WTC11 (cell line): ENCODE data around the gene SURF1. TPM values are rescaled to one million over a fixed set of nuclear protein-coding genes. Genes with fewer than 3 reads are reported as not detected.

Experiments used
- ATAC-seq: fragments of 200-7000 bp; cut with Tn5 transposase; 2 replicates; pipeline ENCODE4 v1.10.0; 2021; ENCODE audit warnings: mild to moderate bottlenecking, moderate library complexity
- CTCF ChIA-PET: fragments of 300-600 bp; sonication (Branson Sonifier 250); formaldehyde crosslinking; loops from one replicate; lab custom pipeline; 2021; ENCODE audit warnings: antibody characterized with exemption; lab: Charles Lee
- POLR2A ChIA-PET: fragments of 350-600 bp; sonication (Branson Sonifier 250); formaldehyde crosslinking; loops from one replicate; lab custom pipeline; 2021; ENCODE audit warnings: antibody characterized with exemption; lab: Charles Lee
- DNase-seq: peaks from one replicate; pipeline ENCODE4 v3.0.0; 2021; ENCODE audit warnings: low spot score
- H3K27ac Mint-ChIP-seq: 2 replicates; pipeline ENCODE4 v1.8.0; 2021; ENCODE audit warnings: mixed read lengths
- H3K27me3 Mint-ChIP-seq: 2 replicates; pipeline ENCODE4 v1.8.0; 2021; ENCODE audit warnings: low read depth, mild to moderate bottlenecking, moderate library complexity, mixed read lengths
- H3K36me3 Mint-ChIP-seq: 2 replicates; pipeline ENCODE4 v1.8.0; 2021; ENCODE audit warnings: mixed read lengths
- H3K4me1 Mint-ChIP-seq: 2 replicates; pipeline ENCODE4 v1.8.0; 2022; ENCODE audit warnings: mixed read lengths
- H3K4me3 Mint-ChIP-seq: 2 replicates; pipeline ENCODE4 v1.8.0; 2021; ENCODE audit warnings: mild to moderate bottlenecking, moderate library complexity, mixed read lengths
- H3K9me3 Mint-ChIP-seq: 2 replicates; pipeline ENCODE4 v1.8.0; 2021; ENCODE audit warnings: mixed read lengths
- ATF1 ChIP-seq: sonication (generic); formaldehyde crosslinking; IDR thresholded peaks from 2 replicates; pipeline ENCODE4 v1.8.1; 2023; ENCODE audit warnings: mild to moderate bottlenecking, moderate library complexity, missing genetic modification reagents
- CBFB ChIP-seq: sonication (generic); formaldehyde crosslinking; IDR thresholded peaks from 2 replicates; pipeline ENCODE4 v1.8.1; 2022; ENCODE audit warnings: mild to moderate bottlenecking, low read depth, missing genetic modification reagents
- EMX1 ChIP-seq: fragments of 250-450 bp; sonication (Bioruptor Pico); IDR thresholded peaks from 2 replicates; pipeline ENCODE4 v1.8.0; 2021; ENCODE audit warnings: mild to moderate bottlenecking
- ESRRA ChIP-seq: sonication (generic); formaldehyde crosslinking; IDR thresholded peaks from 2 replicates; pipeline ENCODE4 v1.8.1; 2022; ENCODE audit warnings: mild to moderate bottlenecking, missing genetic modification reagents, borderline replicate concordance
- GABPB1 ChIP-seq: sonication (generic); formaldehyde crosslinking; IDR thresholded peaks from 2 replicates; pipeline ENCODE4 v1.8.1; 2023; ENCODE audit warnings: mild to moderate bottlenecking, missing genetic modification reagents
- NFATC4 ChIP-seq: fragments of 250-450 bp; sonication (Bioruptor Pico); IDR thresholded peaks from 2 replicates; pipeline ENCODE4 v1.9.0; 2021; ENCODE audit warnings: mild to moderate bottlenecking
- NFE2L1 ChIP-seq: sonication (generic); formaldehyde crosslinking; IDR thresholded peaks from 2 replicates; pipeline ENCODE4 v1.8.1; 2023; ENCODE audit warnings: missing genetic modification reagents
- PRRX2 ChIP-seq: fragments of 250-450 bp; sonication (Bioruptor Pico); IDR thresholded peaks from 2 replicates; pipeline ENCODE4 v1.8.0; 2021; ENCODE audit warnings: mild to moderate bottlenecking
- TEAD4 ChIP-seq: sonication (generic); formaldehyde crosslinking; IDR thresholded peaks from 2 replicates; pipeline ENCODE4 v1.8.0; 2022; ENCODE audit warnings: mild to moderate bottlenecking, missing genetic modification reagents
- TP53 ChIP-seq: sonication (generic); formaldehyde crosslinking; IDR thresholded peaks from 2 replicates; pipeline ENCODE4 v1.8.1; 2023; ENCODE audit warnings: mild to moderate bottlenecking, missing genetic modification reagents
- ZNF263 ChIP-seq: sonication (generic); formaldehyde crosslinking; IDR thresholded peaks from 2 replicates; pipeline ENCODE4 v1.8.1; 2022; ENCODE audit warnings: low read depth, mild to moderate bottlenecking, moderate library complexity, missing genetic modification reagents
- ZNF317 ChIP-seq: sonication (generic); formaldehyde crosslinking; IDR thresholded peaks from 2 replicates; pipeline ENCODE4 v1.8.1; 2023; ENCODE audit warnings: low read depth, mild to moderate bottlenecking, moderate library complexity, missing genetic modification reagents, borderline replicate concordance
- ZNF396 ChIP-seq: fragments of 250-450 bp; sonication (Bioruptor Pico); IDR thresholded peaks from 2 replicates; pipeline ENCODE4 v1.8.0; 2021; ENCODE audit warnings: mild to moderate bottlenecking, moderate library complexity, borderline replicate concordance
- total RNA-seq: library from RNA; stranded (reverse); gene quantifications from 3 replicates; pipeline ENCODE4 v1.2.3, GENCODE V29; 2021
- TF ChIP-seq, protein P1 (sequence below): sonication (generic); formaldehyde crosslinking; IDR thresholded peaks from 2 replicates; pipeline ENCODE4 v1.8.1; 2023; ENCODE audit warnings: mild to moderate bottlenecking, missing genetic modification reagents, moderate library complexity
- TF ChIP-seq, protein P2 (sequence below): fragments of 250-450 bp; sonication (Bioruptor Pico); IDR thresholded peaks from 2 replicates; pipeline ENCODE4 v1.9.0; 2021; ENCODE audit warnings: moderate library complexity, mild to moderate bottlenecking, inconsistent platforms, borderline replicate concordance
- TF ChIP-seq, protein P3 (sequence below): sonication (generic); formaldehyde crosslinking; IDR thresholded peaks from 2 replicates; pipeline ENCODE4 v1.8.0; 2022; ENCODE audit warnings: mild to moderate bottlenecking, missing genetic modification reagents
- TF ChIP-seq, protein P4 (sequence below): sonication (generic); formaldehyde crosslinking; IDR thresholded peaks from 2 replicates; pipeline ENCODE4 v1.8.1; 2022; ENCODE audit warnings: missing genetic modification reagents, borderline replicate concordance
- TF ChIP-seq, protein P5 (sequence below): sonication (generic); formaldehyde crosslinking; IDR thresholded peaks from 2 replicates; pipeline ENCODE4 v1.8.1; 2022; ENCODE audit warnings: low read depth, missing genetic modification reagents, borderline replicate concordance
- TF ChIP-seq, protein P6 (sequence below): sonication (generic); formaldehyde crosslinking; IDR thresholded peaks from 2 replicates; pipeline ENCODE4 v1.8.1; 2023; ENCODE audit warnings: mild to moderate bottlenecking, missing genetic modification reagents, borderline replicate concordance
- TF ChIP-seq, protein P7 (sequence below): sonication (generic); formaldehyde crosslinking; IDR thresholded peaks from 2 replicates; pipeline ENCODE4 v1.8.1; 2022; ENCODE audit warnings: mild to moderate bottlenecking, moderate library complexity, missing genetic modification reagents

SURF1 gene
- total RNA-seq, 1 experiment from 2014 or later, result 33.3 TPM

DNA sequence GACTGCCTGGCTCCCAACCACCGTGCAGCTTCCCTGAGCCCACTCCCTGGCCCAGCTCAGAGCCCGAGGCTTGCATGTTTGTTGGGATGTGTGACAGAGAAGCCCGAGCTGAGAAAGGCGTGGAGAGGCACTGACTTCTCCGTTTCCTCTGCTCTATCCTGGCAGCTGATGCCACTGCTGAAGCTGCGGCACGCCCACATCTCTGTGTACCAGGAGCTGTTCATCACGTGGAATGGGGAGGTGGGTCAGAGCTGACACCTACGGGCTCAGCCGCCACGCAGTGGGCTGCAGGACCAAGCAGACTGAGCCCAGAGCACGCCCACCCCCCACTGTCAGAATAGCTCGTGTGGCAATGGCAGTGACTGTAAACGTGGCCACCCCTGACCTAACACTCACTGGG lies 29.2 kb upstream of the SURF1 start:
- H3K9me3 Mint-ChIP-seq, result peaks cover 7% of the 10 kb centered on the region; the same call in 1 of the 2 replicates
- DNase-seq, result no peak
- peaks cover under 1% of the 10 kb centered on the region for H3K36me3 Mint-ChIP-seq
- no peak overlapping the region for H3K4me3 Mint-ChIP-seq
- H3K27ac Mint-ChIP-seq, result no peak overlapping the region
- no peak for ATAC-seq
- CTCF ChIA-PET, result interaction anchor here (1.5 to 2.4 kb wide), 3 partner anchors 10 to 124 kb away, joined by 3 to 13 read pairs (median 3); no protein-coding TSS in a partner anchor
- peaks cover 9% of the 10 kb centered on the region for H3K27me3 Mint-ChIP-seq
- no peaks in the 10 kb centered on the region for H3K4me1 Mint-ChIP-seq
- TF ChIP-seq, protein P1, sequence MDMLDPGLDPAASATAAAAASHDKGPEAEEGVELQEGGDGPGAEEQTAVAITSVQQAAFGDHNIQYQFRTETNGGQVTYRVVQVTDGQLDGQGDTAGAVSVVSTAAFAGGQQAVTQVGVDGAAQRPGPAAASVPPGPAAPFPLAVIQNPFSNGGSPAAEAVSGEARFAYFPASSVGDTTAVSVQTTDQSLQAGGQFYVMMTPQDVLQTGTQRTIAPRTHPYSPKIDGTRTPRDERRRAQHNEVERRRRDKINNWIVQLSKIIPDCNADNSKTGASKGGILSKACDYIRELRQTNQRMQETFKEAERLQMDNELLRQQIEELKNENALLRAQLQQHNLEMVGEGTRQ, result no peak
- TF ChIP-seq, protein P2, sequence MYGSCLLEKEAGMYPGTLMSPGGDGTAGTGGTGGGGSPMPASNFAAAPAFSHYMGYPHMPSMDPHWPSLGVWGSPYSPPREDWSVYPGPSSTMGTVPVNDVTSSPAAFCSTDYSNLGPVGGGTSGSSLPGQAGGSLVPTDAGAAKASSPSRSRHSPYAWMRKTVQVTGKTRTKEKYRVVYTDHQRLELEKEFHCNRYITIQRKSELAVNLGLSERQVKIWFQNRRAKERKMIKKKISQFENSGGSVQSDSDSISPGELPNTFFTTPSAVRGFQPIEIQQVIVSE (CRISPR knock-in tag), result no peak
- TF ChIP-seq PRRX2 (no peak), NFATC4 (no peak), EMX1 (no peak), NFE2L1 (CRISPR knock-in tag) (no peak), TP53 (CRISPR knock-in tag) (no peak), ZNF263 (CRISPR knock-in tag) (no peak), ZNF396 (CRISPR knock-in tag) (no peak)
- TF ChIP-seq, protein P3, sequence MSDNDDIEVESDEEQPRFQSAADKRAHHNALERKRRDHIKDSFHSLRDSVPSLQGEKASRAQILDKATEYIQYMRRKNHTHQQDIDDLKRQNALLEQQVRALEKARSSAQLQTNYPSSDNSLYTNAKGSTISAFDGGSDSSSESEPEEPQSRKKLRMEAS (CRISPR knock-in tag), result no peak
- TF ChIP-seq, protein P4, sequence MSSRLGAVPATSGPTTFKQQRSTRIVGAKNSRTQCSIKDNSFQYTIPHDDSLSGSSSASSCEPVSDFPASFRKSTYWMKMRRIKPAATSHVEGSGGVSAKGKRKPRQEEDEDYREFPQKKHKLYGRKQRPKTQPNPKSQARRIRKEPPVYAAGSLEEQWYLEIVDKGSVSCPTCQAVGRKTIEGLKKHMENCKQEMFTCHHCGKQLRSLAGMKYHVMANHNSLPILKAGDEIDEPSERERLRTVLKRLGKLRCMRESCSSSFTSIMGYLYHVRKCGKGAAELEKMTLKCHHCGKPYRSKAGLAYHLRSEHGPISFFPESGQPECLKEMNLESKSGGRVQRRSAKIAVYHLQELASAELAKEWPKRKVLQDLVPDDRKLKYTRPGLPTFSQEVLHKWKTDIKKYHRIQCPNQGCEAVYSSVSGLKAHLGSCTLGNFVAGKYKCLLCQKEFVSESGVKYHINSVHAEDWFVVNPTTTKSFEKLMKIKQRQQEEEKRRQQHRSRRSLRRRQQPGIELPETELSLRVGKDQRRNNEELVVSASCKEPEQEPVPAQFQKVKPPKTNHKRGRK, result no peak
- POLR2A ChIA-PET, result no interaction called here

DNA sequence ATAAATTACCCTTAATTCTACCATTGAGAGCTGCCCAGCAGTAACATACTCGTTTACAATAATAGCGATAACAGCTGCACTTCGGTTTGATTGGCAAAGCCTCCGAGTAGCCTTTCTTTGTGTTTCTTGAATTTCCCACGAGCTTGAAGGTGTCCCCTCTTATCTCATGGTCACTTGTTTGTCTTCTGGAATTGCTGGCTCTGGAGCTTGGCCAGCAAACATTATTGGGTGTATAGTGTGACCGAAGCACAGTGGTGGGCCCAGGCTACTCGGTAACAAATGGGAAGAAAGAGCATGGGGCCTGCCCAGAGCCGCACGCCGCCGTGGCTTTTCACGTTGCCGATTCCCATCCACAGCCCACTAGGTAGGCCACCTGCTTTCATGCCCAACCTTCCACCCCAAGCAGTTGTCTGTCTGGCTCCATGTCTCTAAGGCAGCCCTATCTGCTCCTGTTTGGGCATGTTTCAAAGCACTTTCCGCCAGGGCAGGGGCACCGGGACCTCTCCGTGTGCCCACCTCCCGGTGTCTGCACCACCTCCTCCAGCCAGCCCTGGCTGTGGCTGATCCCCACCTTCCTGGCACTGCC lies 28.5 kb upstream of the SURF1 start:
- Mint-ChIP-seq H3K27me3 (peaks cover 4% of the 10 kb centered on the region), H3K36me3 (no peaks in the 10 kb centered on the region; the same call in 1 of the 2 replicates), H3K9me3 (peaks cover 3% of the 10 kb centered on the region; the same call in 1 of the 2 replicates), H3K27ac (no peak overlapping the region), H3K4me1 (no peaks in the 10 kb centered on the region), H3K4me3 (no peak overlapping the region)
- ATAC-seq, result no peak
- TF ChIP-seq, protein P3 (CRISPR knock-in tag), result no peak
- TF ChIP-seq CBFB (CRISPR knock-in tag) (no peak), ZNF317 (CRISPR knock-in tag) (no peak), GABPB1 (CRISPR knock-in tag) (no peak), TEAD4 (CRISPR knock-in tag) (no peak), ATF1 (no peak), ESRRA (no peak)
- TF ChIP-seq, protein P5, sequence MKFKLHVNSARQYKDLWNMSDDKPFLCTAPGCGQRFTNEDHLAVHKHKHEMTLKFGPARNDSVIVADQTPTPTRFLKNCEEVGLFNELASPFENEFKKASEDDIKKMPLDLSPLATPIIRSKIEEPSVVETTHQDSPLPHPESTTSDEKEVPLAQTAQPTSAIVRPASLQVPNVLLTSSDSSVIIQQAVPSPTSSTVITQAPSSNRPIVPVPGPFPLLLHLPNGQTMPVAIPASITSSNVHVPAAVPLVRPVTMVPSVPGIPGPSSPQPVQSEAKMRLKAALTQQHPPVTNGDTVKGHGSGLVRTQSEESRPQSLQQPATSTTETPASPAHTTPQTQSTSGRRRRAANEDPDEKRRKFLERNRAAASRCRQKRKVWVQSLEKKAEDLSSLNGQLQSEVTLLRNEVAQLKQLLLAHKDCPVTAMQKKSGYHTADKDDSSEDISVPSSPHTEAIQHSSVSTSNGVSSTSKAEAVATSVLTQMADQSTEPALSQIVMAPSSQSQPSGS (CRISPR knock-in tag), result no peak
- TF ChIP-seq, protein P6, sequence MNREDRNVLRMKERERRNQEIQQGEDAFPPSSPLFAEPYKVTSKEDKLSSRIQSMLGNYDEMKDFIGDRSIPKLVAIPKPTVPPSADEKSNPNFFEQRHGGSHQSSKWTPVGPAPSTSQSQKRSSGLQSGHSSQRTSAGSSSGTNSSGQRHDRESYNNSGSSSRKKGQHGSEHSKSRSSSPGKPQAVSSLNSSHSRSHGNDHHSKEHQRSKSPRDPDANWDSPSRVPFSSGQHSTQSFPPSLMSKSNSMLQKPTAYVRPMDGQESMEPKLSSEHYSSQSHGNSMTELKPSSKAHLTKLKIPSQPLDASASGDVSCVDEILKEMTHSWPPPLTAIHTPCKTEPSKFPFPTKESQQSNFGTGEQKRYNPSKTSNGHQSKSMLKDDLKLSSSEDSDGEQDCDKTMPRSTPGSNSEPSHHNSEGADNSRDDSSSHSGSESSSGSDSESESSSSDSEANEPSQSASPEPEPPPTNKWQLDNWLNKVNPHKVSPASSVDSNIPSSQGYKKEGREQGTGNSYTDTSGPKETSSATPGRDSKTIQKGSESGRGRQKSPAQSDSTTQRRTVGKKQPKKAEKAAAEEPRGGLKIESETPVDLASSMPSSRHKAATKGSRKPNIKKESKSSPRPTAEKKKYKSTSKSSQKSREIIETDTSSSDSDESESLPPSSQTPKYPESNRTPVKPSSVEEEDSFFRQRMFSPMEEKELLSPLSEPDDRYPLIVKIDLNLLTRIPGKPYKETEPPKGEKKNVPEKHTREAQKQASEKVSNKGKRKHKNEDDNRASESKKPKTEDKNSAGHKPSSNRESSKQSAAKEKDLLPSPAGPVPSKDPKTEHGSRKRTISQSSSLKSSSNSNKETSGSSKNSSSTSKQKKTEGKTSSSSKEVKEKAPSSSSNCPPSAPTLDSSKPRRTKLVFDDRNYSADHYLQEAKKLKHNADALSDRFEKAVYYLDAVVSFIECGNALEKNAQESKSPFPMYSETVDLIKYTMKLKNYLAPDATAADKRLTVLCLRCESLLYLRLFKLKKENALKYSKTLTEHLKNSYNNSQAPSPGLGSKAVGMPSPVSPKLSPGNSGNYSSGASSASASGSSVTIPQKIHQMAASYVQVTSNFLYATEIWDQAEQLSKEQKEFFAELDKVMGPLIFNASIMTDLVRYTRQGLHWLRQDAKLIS (CRISPR knock-in tag), result no peak
- TF ChIP-seq, protein P7, sequence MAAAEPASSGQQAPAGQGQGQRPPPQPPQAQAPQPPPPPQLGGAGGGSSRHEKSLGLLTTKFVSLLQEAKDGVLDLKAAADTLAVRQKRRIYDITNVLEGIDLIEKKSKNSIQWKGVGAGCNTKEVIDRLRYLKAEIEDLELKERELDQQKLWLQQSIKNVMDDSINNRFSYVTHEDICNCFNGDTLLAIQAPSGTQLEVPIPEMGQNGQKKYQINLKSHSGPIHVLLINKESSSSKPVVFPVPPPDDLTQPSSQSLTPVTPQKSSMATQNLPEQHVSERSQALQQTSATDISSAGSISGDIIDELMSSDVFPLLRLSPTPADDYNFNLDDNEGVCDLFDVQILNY (CRISPR knock-in tag), result no peak
- TF ChIP-seq, protein P2 (CRISPR knock-in tag), result no peak
- ChIA-PET POLR2A (no interaction called here), CTCF (interaction anchor here (1.5 to 2.4 kb wide), 2 partner anchors 11 to 42 kb away, joined by 3 to 13 read pairs; no protein-coding TSS in a partner anchor)
- DNase-seq, result no peak
